Measurements from ENCODE around the gene MPHOSPH8.
"Not testable (repeated sequence)": the region's sequence is repeated elsewhere in the genome, so short reads cannot be mapped to it uniquely, and the experiment has no call there.

Gene MPHOSPH8

GRCh38 chr13:19634256-19634740 is 839 bp downstream of the MPHOSPH8 start:
- DNase-seq: peak; percentile 61

- not testable (repeated sequence) for DNase-seq
Observed at GRCh38 chr13:19635926-19636325, 2.5 kb downstream of the MPHOSPH8 start.

GRCh38 chr13:19643652-19644051 is 10.2 kb downstream of the MPHOSPH8 start:
- DNase-seq: no peak

- no peak for DNase-seq
Observed at GRCh38 chr13:19645000-19645399, 11.5 kb downstream of the MPHOSPH8 start.

GRCh38 chr13:19646063-19646462 is 12.6 kb downstream of the MPHOSPH8 start:
- no peak for DNase-seq

- DNase-seq: no peak
Observed at GRCh38 chr13:19650742-19651141, 17.3 kb downstream of the MPHOSPH8 start.

GRCh38 chr13:19657872-19658591 is 24.6 kb downstream of the MPHOSPH8 start:
- peak; percentile 67 for DNase-seq

GRCh38 chr13:19658831-19659230 is 25.4 kb downstream of the MPHOSPH8 start:
- DNase-seq: no peak

GRCh38 chr13:19661126-19661525 is 27.7 kb downstream of the MPHOSPH8 start:
- no peak for DNase-seq

GRCh38 chr13:19661561-19661960 is 28.1 kb downstream of the MPHOSPH8 start:
- no peak for DNase-seq

- peak; percentile 68 for DNase-seq
Observed at GRCh38 chr13:19663416-19663979, 30.0 kb downstream of the MPHOSPH8 start.

- no peak for DNase-seq
Observed at GRCh38 chr13:19664481-19665230, 31.2 kb downstream of the MPHOSPH8 start.

GRCh38 chr13:19665427-19665859 is 32.0 kb downstream of the MPHOSPH8 start:
- DNase-seq: no peak

GRCh38 chr13:19668778-19669177 is 35.3 kb downstream of the MPHOSPH8 start:
- DNase-seq: no peak

- no peak for DNase-seq
Observed at GRCh38 chr13:19670147-19670546, 36.7 kb downstream of the MPHOSPH8 start.

- no peak for DNase-seq
Observed at GRCh38 chr13:19672990-19673389, 39.5 kb downstream of the MPHOSPH8 start.

GRCh38 chr13:19673473-19674430 is 40.3 kb downstream of the MPHOSPH8 start:
- no peak for DNase-seq

GRCh38 chr13:19674898-19675297 is 41.4 kb downstream of the MPHOSPH8 start:
- DNase-seq: no peak

- DNase-seq: no peak
Observed at GRCh38 chr13:19676168-19676567, 42.7 kb downstream of the MPHOSPH8 start.

GRCh38 chr13:19680751-19681150 is 47.3 kb downstream of the MPHOSPH8 start:
- DNase-seq: no peak

- DNase-seq: no peak
Observed at GRCh38 chr13:19681517-19681916, 48.1 kb downstream of the MPHOSPH8 start.

GRCh38 chr13:19685034-19685433 is 51.6 kb downstream of the MPHOSPH8 start:
- DNase-seq: no peak

GRCh38 chr13:19685437-19685836 is 52.0 kb downstream of the MPHOSPH8 start:
- no peak for DNase-seq
